BJ (cell line): ENCODE results near the gene CCL2. TPM values are rescaled to one million over a fixed set of nuclear protein-coding genes. Genes with fewer than 3 reads are reported as not detected.

Experiments used
- CTCF ChIA-PET: fragments of 350-600 bp; formaldehyde crosslinking; extraction: SDS; loops from one replicate; lab custom pipeline; 2021; ENCODE audit warnings: antibody characterized with exemption, inconsistent platforms; lab: Yijun Ruan, JAX
- POLR2A ChIA-PET: fragments of 300-600 bp; sonication (Branson Sonifier 250); formaldehyde crosslinking; extraction: SDS; loops from one replicate; lab custom pipeline; 2021; ENCODE audit warnings: antibody characterized with exemption; lab: Charles Lee
- DNase-seq: peaks from one replicate; pipeline ENCODE4 v3.0.0-alpha.2; 2011; ENCODE audit warnings: low read depth
- H3K27me3 ChIP-seq: 2 replicates; pipeline ENCODE4 v1.6.0; 2011; ENCODE audit warnings: low read length; ENCODE audit not compliant: control insufficient read depth, insufficient read depth
- H3K36me3 ChIP-seq: 2 replicates; pipeline ENCODE4 v1.5.1; 2011; ENCODE audit warnings: low read length; ENCODE audit not compliant: control insufficient read depth, insufficient read depth
- H3K4me3 ChIP-seq: 2 replicates; pipeline ENCODE4 v1.5.1; 2011; ENCODE audit warnings: low read depth, mild to moderate bottlenecking, control low read depth, low read length
- CTCF ChIP-seq: IDR thresholded peaks from 2 replicates; pipeline ENCODE4 v1.5.1; 2011; ENCODE audit warnings: low read depth, mild to moderate bottlenecking, control low read depth, inconsistent platforms, low read length, moderate library complexity; ENCODE audit not compliant: insufficient read depth
- polyA plus RNA-seq: library from polyadenylated mRNA; depleted of rRNA; stranded (reverse); fragments of >200 nt; gene quantifications from 2 replicates; pipeline ENCODE4 v1.2.3, GENCODE V29; 2011

CCL2 gene
- polyA plus RNA-seq, 1 experiment, result 303 TPM

- H3K27me3 ChIP-seq, result no peaks in the 10 kb centered on the region
- TF ChIP-seq CTCF, result no peak
- H3K4me3 ChIP-seq, result no peak overlapping the region
- CTCF ChIA-PET, result no interaction called here
- POLR2A ChIA-PET, result interaction anchor here (0.7 kb wide), 1 partner anchor 11 kb away, joined by 11 read pairs; no protein-coding TSS in a partner anchor
- H3K36me3 ChIP-seq, result no peaks in the 10 kb centered on the region
- no peak for DNase-seq
Observed at GRCh38 chr17:34227707-34228106, 27.4 kb upstream of the CCL2 start.

- ChIA-PET CTCF (interaction anchor here (1.6 kb wide), 1 partner anchor 133 kb away, joined by 6 read pairs; no protein-coding TSS in a partner anchor), POLR2A (no interaction called here)
- no peak for TF ChIP-seq CTCF
- H3K36me3 ChIP-seq, result no peaks in the 10 kb centered on the region
- no peaks in the 10 kb centered on the region for H3K27me3 ChIP-seq
- no peak overlapping the region for H3K4me3 ChIP-seq
- DNase-seq, result no peak
Observed at GRCh38 chr17:34228781-34229180, 26.3 kb upstream of the CCL2 start.

- CTCF ChIA-PET, result interaction anchor here (1.6 kb wide), 1 partner anchor 131 kb away, joined by 6 read pairs; no protein-coding TSS in a partner anchor
Observed at GRCh38 chr17:34230342-34230741, 24.7 kb upstream of the CCL2 start.

GRCh38 chr17:34234616-34235015 is 20.5 kb upstream of the CCL2 start:
- ChIA-PET CTCF (interaction anchor here (1.2 to 4.5 kb wide), 4 partner anchors 11 to 127 kb away, joined by 3 to 25 read pairs (median 6); no protein-coding TSS in a partner anchor), POLR2A (no interaction called here)
- no peaks in the 10 kb centered on the region for H3K27me3 ChIP-seq
- DNase-seq, result no peak
- TF ChIP-seq CTCF, result no peak
- no peak overlapping the region for H3K4me3 ChIP-seq
- no peaks in the 10 kb centered on the region for H3K36me3 ChIP-seq

More at GRCh38 chr17:34230342-34230741, 24.7 kb upstream of the CCL2 start:
- TF ChIP-seq CTCF, result no peak
- DNase-seq, result no peak
- Histone ChIP-seq H3K36me3 (no peaks in the 10 kb centered on the region), H3K4me3 (no peak overlapping the region), H3K27me3 (no peaks in the 10 kb centered on the region)
- POLR2A ChIA-PET, result no interaction called here

GRCh38 chr17:34235389-34236028 is 19.6 kb upstream of the CCL2 start:
- Histone ChIP-seq H3K36me3 (no peaks in the 10 kb centered on the region), H3K27me3 (no peaks in the 10 kb centered on the region), H3K4me3 (no peak overlapping the region)
- DNase-seq, result no peak
- POLR2A ChIA-PET, result interaction anchor here (0.6 kb wide), 1 partner anchor 765 kb away, joined by 3 read pairs; no protein-coding TSS in a partner anchor
- TF ChIP-seq CTCF, result no peak
- CTCF ChIA-PET, result interaction anchor here (0.6 to 4.5 kb wide), 4 partner anchors 12 to 126 kb away, joined by 3 to 25 read pairs (median 4); no protein-coding TSS in a partner anchor
